ENCODE data around the gene ZNF341. TPM values are rescaled to one million over a fixed set of nuclear protein-coding genes. Genes with fewer than 3 reads are reported as not detected.

ZNF341 gene
- polyA plus RNA-seq, 1 donor (not counting 4 experiments of a cell fraction or from before 2014, with no cell fraction given), result 1.7 TPM

- DNase-seq (ENCODE audit: low read depth, low spot score) (no peak), FAIRE-seq (no peak)
- Histone ChIP-seq H3K9me1 (ENCODE audit: control insufficient read depth, extremely low read depth, insufficient read depth, low read length) (no peaks in the 10 kb centered on the region), H3K27ac (ENCODE audit: control insufficient read depth, insufficient read depth, low read length) (no peak overlapping the region), H3K9ac (ENCODE audit: control insufficient read depth, extremely low read depth, insufficient read depth, low read length) (no peak overlapping the region), H3K9me3 (ENCODE audit: control insufficient read depth, low read depth, low read length) (no peaks in the 10 kb centered on the region), H3K36me3 (ENCODE audit: control insufficient read depth in 2 of 2, extremely low read depth in 1 of 2, insufficient read depth in 2 of 2, low read length in 2 of 2) (peaks cover 0 to 1% of the 10 kb centered on the region in 2 experiments), H3K79me2 (ENCODE audit: control insufficient read depth, insufficient read depth, low read length) (no peaks in the 10 kb centered on the region), H3K4me2 (ENCODE audit: control insufficient read depth, extremely low read depth, insufficient read depth, low read depth, low read length) (no peak overlapping the region), H3K4me1 (ENCODE audit: control insufficient read depth, extremely low read depth, insufficient read depth, low read length) (peaks cover 31% of the 10 kb centered on the region), H2AFZ (ENCODE audit: control insufficient read depth, low read length) (no peak overlapping the region), H3K27me3 (ENCODE audit: control insufficient read depth, extremely low read depth, insufficient read depth, low read length) (no peaks in the 10 kb centered on the region), H4K20me1 (ENCODE audit: control insufficient read depth, extremely low read depth, insufficient read depth, low read length) (no peaks in the 10 kb centered on the region), H3K4me3 (ENCODE audit: control insufficient read depth in 2 of 3, extremely low read depth in 1 of 3, insufficient read depth in 2 of 3, low read depth in 1 of 3, low read length in 3 of 3) (no peak overlapping the region)
- TF ChIP-seq EZH2 (IDR thresholded peaks at IDR 0.05; ENCODE audit: low read length), result no peak
- TF ChIP-seq CTCF (optimal IDR thresholded peaks at IDR 0.05 in 1 of 3, IDR thresholded peaks at IDR 0.05 in 1 of 3, conservative IDR thresholded peaks at IDR 0.05 in 1 of 3; ENCODE audit: extremely low read depth in 1 of 3, insufficient read depth in 2 of 3, low read length in 3 of 3), result no peak
- dilution Hi-C loops (cut with MboI; ENCODE audit: extremely low pct_ligation_motif_present, low sequenced_read_pairs), result no loop called here
These were observed 56.7 kb downstream of the ZNF341 start for GRCh38 chr20:33788351-33789049.

- FAIRE-seq (peak; percentile 97), DNase-seq (ENCODE audit: low read depth, low spot score) (peak; percentile 97)
- no peak overlapping the region for H3K9ac ChIP-seq (ENCODE audit: control insufficient read depth, extremely low read depth, insufficient read depth, low read length)
- H3K4me3 ChIP-seq (ENCODE audit: control insufficient read depth in 2 of 3, extremely low read depth in 1 of 3, insufficient read depth in 2 of 3, low read depth in 1 of 3, low read length in 3 of 3), result no peak overlapping the region
- H3K9me3 ChIP-seq (ENCODE audit: control insufficient read depth, low read depth, low read length), result no peaks in the 10 kb centered on the region
- dilution Hi-C loops (cut with MboI; ENCODE audit: extremely low pct_ligation_motif_present, low sequenced_read_pairs), result no loop called here
- H3K79me2 ChIP-seq (ENCODE audit: control insufficient read depth, insufficient read depth, low read length), result no peaks in the 10 kb centered on the region
- H3K36me3 ChIP-seq (ENCODE audit: control insufficient read depth in 2 of 2, extremely low read depth in 1 of 2, insufficient read depth in 2 of 2, low read length in 2 of 2), result peaks cover 0 to 1% of the 10 kb centered on the region in 2 experiments
- H3K4me1 ChIP-seq (ENCODE audit: control insufficient read depth, extremely low read depth, insufficient read depth, low read length), result peaks cover 32% of the 10 kb centered on the region
- H3K27ac ChIP-seq (ENCODE audit: control insufficient read depth, insufficient read depth, low read length), result no peak overlapping the region
- H4K20me1 ChIP-seq (ENCODE audit: control insufficient read depth, extremely low read depth, insufficient read depth, low read length), result no peaks in the 10 kb centered on the region
- peak overlapping the region; percentile 55 for H3K4me2 ChIP-seq (ENCODE audit: control insufficient read depth, extremely low read depth, insufficient read depth, low read depth, low read length)
- H3K27me3 ChIP-seq (ENCODE audit: control insufficient read depth, extremely low read depth, insufficient read depth, low read length), result no peaks in the 10 kb centered on the region
- TF ChIP-seq CTCF (optimal IDR thresholded peaks at IDR 0.05 in 1 of 3, IDR thresholded peaks at IDR 0.05 in 1 of 3, conservative IDR thresholded peaks at IDR 0.05 in 1 of 3; ENCODE audit: extremely low read depth in 1 of 3, insufficient read depth in 2 of 3, low read length in 3 of 3) (no peak), EZH2 (IDR thresholded peaks at IDR 0.05; ENCODE audit: low read length) (no peak)
- no peaks in the 10 kb centered on the region for H3K9me1 ChIP-seq (ENCODE audit: control insufficient read depth, extremely low read depth, insufficient read depth, low read length)
- H2AFZ ChIP-seq (ENCODE audit: control insufficient read depth, low read length), result no peak overlapping the region
These were observed 57.5 kb downstream of the ZNF341 start for GRCh38 chr20:33789109-33789857.

Data from keratinocyte (primary cell).